HepG2 (cell line): ENCODE data around the gene LEMD2. TPM values are rescaled to one million over a fixed set of nuclear protein-coding genes. Genes with fewer than 3 reads are reported as not detected.

Experiments used
- BCL3 ChIP-seq: sonication (generic); formaldehyde crosslinking; IDR thresholded peaks from 2 replicates; pipeline ENCODE4 v1.5.1; 2020; ENCODE audit warnings: mild to moderate bottlenecking, missing genetic modification reagents, moderate library complexity
- CBX2 ChIP-seq, 2 experiments: fragments of 200-600 bp in 1 of 2; sonication (generic); formaldehyde crosslinking in 1 of 2; IDR thresholded peaks; 2 replicates each; pipeline versions ENCODE4 v1.7.0 to v1.8.1; 2018 to 2022; ENCODE audit warnings: low read depth in 2 of 2, low read length in 1 of 2, mild to moderate bottlenecking in 1 of 2, missing genetic modification reagents in 1 of 2
- DRAP1 ChIP-seq: IDR thresholded peaks from 2 replicates; pipeline ENCODE4 v1.6.1; 2016; ENCODE audit warnings: missing genetic modification reagents, missing compliant biosample characterization
- ELF1 ChIP-seq: sonication (generic); formaldehyde crosslinking; IDR thresholded peaks from 2 replicates; pipeline ENCODE4 v1.4.0; 2020; ENCODE audit warnings: missing genetic modification reagents
- HIC2 ChIP-seq: sonication (generic); formaldehyde crosslinking; IDR thresholded peaks from 2 replicates; pipeline ENCODE4 v1.9.0; 2022; ENCODE audit warnings: low read depth, missing genetic modification reagents
- NFYB ChIP-seq: sonication (generic); formaldehyde crosslinking; IDR thresholded peaks from 2 replicates; pipeline ENCODE4 v1.4.0; 2020; ENCODE audit warnings: missing genetic modification reagents
- TBL1XR1 ChIP-seq: fragments of 150-350 bp; IDR thresholded peaks from 2 replicates; pipeline ENCODE4 v1.6.1; 2014; ENCODE audit warnings: borderline replicate concordance, low read length; ENCODE audit not compliant: partially characterized antibody
- THAP9 ChIP-seq: sonication (generic); formaldehyde crosslinking; IDR thresholded peaks from 2 replicates; pipeline ENCODE4; 2020; ENCODE audit warnings: missing genetic modification reagents, mild to moderate bottlenecking, borderline replicate concordance
- YEATS2 ChIP-seq: sonication (generic); formaldehyde crosslinking; IDR thresholded peaks from 2 replicates; pipeline ENCODE4 v1.4.0; 2020; ENCODE audit warnings: missing genetic modification reagents, borderline replicate concordance
- ZBTB38 ChIP-seq: sonication (generic); formaldehyde crosslinking; IDR thresholded peaks from 2 replicates; pipeline ENCODE4 v1.5.1; 2020; ENCODE audit warnings: mild to moderate bottlenecking, missing genetic modification reagents
- ZNF350 ChIP-seq: sonication (generic); formaldehyde crosslinking; IDR thresholded peaks from 2 replicates; pipeline ENCODE4 v1.4.0; 2020; ENCODE audit warnings: mild to moderate bottlenecking, low read depth, missing genetic modification reagents, borderline replicate concordance
- ZNF451 ChIP-seq: sonication (generic); formaldehyde crosslinking; IDR thresholded peaks from 2 replicates; pipeline ENCODE4 v1.5.0; 2020; ENCODE audit warnings: mild to moderate bottlenecking, missing genetic modification reagents
- ZNF550 ChIP-seq: sonication (generic); formaldehyde crosslinking; IDR thresholded peaks from 2 replicates; pipeline ENCODE4 v1.4.0; 2020; ENCODE audit warnings: mild to moderate bottlenecking, missing genetic modification reagents, borderline replicate concordance
- ZNF639 ChIP-seq: conservative IDR thresholded peaks from 2 replicates; pipeline ENCODE4 v1.6.1; 2018; ENCODE audit warnings: missing genetic modification reagents
- ZNF652 ChIP-seq: IDR thresholded peaks from 2 replicates; pipeline ENCODE4 v1.6.1; 2016; ENCODE audit warnings: low read depth, borderline replicate concordance
- ZNF737 ChIP-seq: sonication (generic); formaldehyde crosslinking; IDR thresholded peaks from 2 replicates; pipeline ENCODE4 v1.5.0; 2020; ENCODE audit warnings: missing genetic modification reagents, mild to moderate bottlenecking, borderline replicate concordance
- ZNF784 ChIP-seq: sonication (generic); formaldehyde crosslinking; IDR thresholded peaks from 2 replicates; pipeline ENCODE4 v1.5.1; 2020; ENCODE audit warnings: missing genetic modification reagents, mild to moderate bottlenecking, borderline replicate concordance
- ZNF891 ChIP-seq: sonication (generic); formaldehyde crosslinking; IDR thresholded peaks from 2 replicates; pipeline ENCODE4 v1.5.0; 2020; ENCODE audit warnings: mild to moderate bottlenecking, missing genetic modification reagents
- polyA plus RNA-seq, 8 experiments: library from polyadenylated mRNA; depleted of rRNA in 3 of 8; stranded (reverse) in 7 of 8; unstranded in 1 of 8; fragments of >200 nt; fragmentation: Illumina TruSeq in 4 of 8; extraction: Trizol in 4 of 8; gene quantifications; 2 replicates each; pipeline versions ENCODE4 v1.2.1 to v1.2.3, GENCODE V29; 2011 to 2016; ENCODE audit warnings: low read depth in 4 of 8, missing spikeins in 1 of 8, mixed read lengths in 1 of 8; ENCODE audit not compliant: insufficient read depth in 1 of 8
- total RNA-seq, 5 experiments: library from RNA; depleted of rRNA; stranded (reverse); fragments of >200 nt; fragmentation: Illumina TruSeq; extraction: Trizol; gene quantifications; 2 replicates each; pipeline ENCODE4 v1.2.3, GENCODE V29; 2016; ENCODE audit warnings: low read depth in 1 of 5

LEMD2 gene
- total and polyA plus RNA-seq, 2 of the 13 experiments (the other 11 are each of a cell fraction or from before 2014, with no cell fraction given): 45.2 to 62.9 TPM

- TF ChIP-seq ZNF784 (CRISPR knock-in tag): no peak; the same call in 1 of the 2 replicates
- 0 out of 2 replicates have a peak, but pooled peaks have one; percentile 85 for TF ChIP-seq ZNF550
- TF ChIP-seq ZNF652: no peak
- peak; percentile 15; the same call in 1 of the 2 replicates for TF ChIP-seq HIC2
- peak; percentile 86 for TF ChIP-seq ZNF639 (CRISPR knock-in tag)
- TF ChIP-seq ZNF451 (CRISPR knock-in tag): peak; percentile 52
- peak; percentile 61 for TF ChIP-seq TBL1XR1
- 0 out of 2 replicates have a peak, but pooled peaks have one; percentile 17 for TF ChIP-seq THAP9 (CRISPR knock-in tag)
- TF ChIP-seq ZNF350 (CRISPR knock-in tag): 0 out of 2 replicates have a peak, but pooled peaks have one; percentile 52
- TF ChIP-seq DRAP1 (CRISPR knock-in tag): peak; percentile 55; the same call in 1 of the 2 replicates
- no peak for TF ChIP-seq CBX2 (IDR thresholded peaks at IDR 0.05; ENCODE audit: low read depth, low read length)
- no peak for TF ChIP-seq CBX2 (CRISPR knock-in tag; IDR thresholded peaks at IDR 0.05; ENCODE audit: low read depth)
- TF ChIP-seq YEATS2 (CRISPR knock-in tag): peak; percentile 79; the same call in 1 of the 2 replicates
- peak; percentile 93 for TF ChIP-seq ELF1
- TF ChIP-seq ZNF737 (CRISPR knock-in tag): no peak
- TF ChIP-seq ZBTB38: peak; percentile 84; the same call in 1 of the 2 replicates
- TF ChIP-seq BCL3 (CRISPR knock-in tag): peak; percentile 52; the same call in 1 of the 2 replicates
- 0 out of 2 replicates have a peak, but pooled peaks have one; percentile 26 for TF ChIP-seq NFYB (CRISPR knock-in tag)
- peak; percentile 67; the same call in 1 of the 2 replicates for TF ChIP-seq ZNF891
Measured at GRCh38 chr6:33788694-33789549, at the start of gene LEMD2 (continued).
